ENCODE data around the gene CNGA1. TPM values are rescaled to one million over a fixed set of nuclear protein-coding genes. Genes with fewer than 3 reads are reported as not detected.
A peak's percentile ranks its signal among the peaks of the same experiment; 100 is the strongest.

The CNGA1 gene
- total RNA-seq, 4 donors from 2014 or later: 1.1 to 3.1 (median 2.5) TPM

DNA sequence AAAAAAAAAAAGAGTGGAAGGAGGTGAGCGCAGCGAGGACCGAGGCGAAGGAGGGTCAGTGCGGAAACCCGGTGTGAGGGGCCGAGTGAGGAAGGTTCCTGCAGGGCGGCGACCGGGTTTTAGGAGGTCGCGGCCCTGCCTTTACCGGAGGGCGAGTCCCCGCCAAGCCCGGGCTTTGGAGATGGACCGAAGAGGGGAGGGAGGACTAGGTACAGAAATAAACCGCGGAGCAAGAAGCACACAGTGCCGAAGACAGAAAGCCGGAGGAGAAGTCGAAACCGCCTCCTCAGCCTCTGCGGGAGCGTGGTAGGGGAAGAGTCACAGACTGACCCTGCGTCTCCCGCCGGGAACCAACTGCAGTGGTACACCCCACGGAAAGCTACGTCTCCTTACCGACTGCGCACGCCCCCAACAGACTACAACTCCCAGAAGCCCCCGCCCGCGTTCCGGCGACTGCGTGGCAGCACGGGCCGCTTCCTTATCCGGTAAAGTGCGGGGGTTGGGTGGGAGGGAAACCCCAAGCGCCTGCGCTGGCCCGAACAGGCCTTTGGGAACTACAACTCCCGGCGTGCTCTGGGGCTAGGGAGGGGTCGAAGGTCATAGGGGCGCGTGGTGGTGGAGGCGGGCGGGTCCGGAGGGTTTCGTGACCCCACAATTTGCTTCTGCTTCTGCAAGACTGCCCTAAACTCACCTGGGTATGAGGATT lies 102.1 kb downstream of the CNGA1 start, which contains the start of gene NFXL1:
Gene NFXL1, minus strand, starts transcription at position 364 of the 706 bp plus-strand sequence. CDS start 380 bp downstream, outside the sequence.
- peak within 1 kb of the TSS; percentile 59 to 95 (median 86) for H3K4me3 ChIP-seq
- intact Hi-C loops (cut with DNase I): no loop called here
- H3K36me3 ChIP-seq: peaks cover 0 to 21% (median 0%) of the 10 kb centered on the region in 3 donors
- 1% methylated on average over 30 to 41 of the region's 55 CpGs for WGBS, 2 donors
- peaks cover 0 to 26% (median 10%) of the 10 kb centered on the region in 3 donors for H3K4me1 ChIP-seq
- TF ChIP-seq POLR2A (IDR thresholded peaks at IDR 0.05): peak in 2 of 4 donors; percentile 82 to 85
- no peak for TF ChIP-seq CTCF (IDR thresholded peaks at IDR 0.05)
- DNase-seq: peak; percentile 96
- H3K27ac ChIP-seq: peak within 1 kb of the TSS; percentile 78 to 90 (median 84)
- H3K27me3 ChIP-seq: no peaks in the 10 kb centered on the region
- H3K9me3 ChIP-seq: peaks cover 0 to 5% (median 0%) of the 10 kb centered on the region in 3 donors

GRCh38 chr4:47913861-47914219 lies 102.6 kb downstream of the CNGA1 start:
- WGBS, 2 donors: 0% methylated on average over 11 to 16 of the region's 29 CpGs
- H3K27ac ChIP-seq: peak overlapping the region; percentile 78 to 90 (median 84)
- peaks cover 0 to 5% (median 0%) of the 10 kb centered on the region in 3 donors for H3K9me3 ChIP-seq
- peak overlapping the region; percentile 59 to 95 (median 86) for H3K4me3 ChIP-seq
- intact Hi-C loops (cut with DNase I): no loop called here
- no peaks in the 10 kb centered on the region for H3K27me3 ChIP-seq
- no peak for TF ChIP-seq CTCF (IDR thresholded peaks at IDR 0.05)
- no peak for TF ChIP-seq POLR2A (IDR thresholded peaks at IDR 0.05)
- peaks cover 0 to 25% (median 0%) of the 10 kb centered on the region in 3 donors for H3K36me3 ChIP-seq
- peaks cover 0 to 26% (median 10%) of the 10 kb centered on the region in 3 donors for H3K4me1 ChIP-seq
- DNase-seq: no peak

GRCh38 chr4:47913330-47913729 lies 103.2 kb downstream of the CNGA1 start:
- intact Hi-C loops (cut with DNase I): no loop called here
- H3K27ac ChIP-seq: peak overlapping the region; percentile 78 to 90 (median 84)
- peaks cover 0 to 26% (median 10%) of the 10 kb centered on the region in 3 donors for H3K4me1 ChIP-seq
- H3K36me3 ChIP-seq: peaks cover 0 to 30% (median 0%) of the 10 kb centered on the region in 3 donors
- no peak for DNase-seq
- H3K27me3 ChIP-seq: no peaks in the 10 kb centered on the region
- peak overlapping the region; percentile 59 to 95 (median 86) for H3K4me3 ChIP-seq
- H3K9me3 ChIP-seq: peaks cover 0 to 3% (median 0%) of the 10 kb centered on the region in 3 donors
- no peak for TF ChIP-seq CTCF (IDR thresholded peaks at IDR 0.05)
- no peak for TF ChIP-seq POLR2A (IDR thresholded peaks at IDR 0.05)
- WGBS, 2 donors: 7% methylated on average over 4 of the region's 4 CpGs

DNA sequence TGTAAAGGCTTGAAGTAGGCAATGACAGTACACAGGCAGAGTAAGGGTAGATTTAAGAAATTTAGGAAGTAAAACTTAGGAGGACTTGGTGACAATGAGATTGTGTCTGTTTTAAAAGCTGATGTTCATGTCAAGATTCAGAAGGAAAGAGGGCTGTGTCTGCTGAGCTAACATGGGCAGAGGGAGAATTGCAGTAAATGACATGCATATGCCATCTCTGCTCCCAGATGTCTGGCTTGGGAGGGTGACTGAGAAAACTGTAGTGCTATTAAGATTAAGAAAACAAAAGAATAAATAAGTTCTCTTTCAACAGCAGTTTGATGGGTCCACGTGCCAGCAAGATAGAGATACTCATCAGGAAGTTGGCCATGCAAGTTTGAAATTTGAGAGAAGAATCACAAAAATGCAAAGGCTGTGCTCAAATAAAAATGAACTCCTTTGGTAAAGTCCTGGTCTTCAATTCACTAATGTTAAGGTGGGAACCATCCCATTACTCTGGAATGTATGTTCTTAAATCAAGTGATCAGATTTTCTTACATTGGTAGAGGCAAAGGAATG lies 109.3 kb downstream of the CNGA1 start:
- TF ChIP-seq CTCF (IDR thresholded peaks at IDR 0.05) (no peak), POLR2A (IDR thresholded peaks at IDR 0.05) (no peak)
- Histone ChIP-seq H3K36me3 (peaks cover 0 to 90% (median 6%) of the 10 kb centered on the region in 3 donors), H3K4me1 (peaks cover 0 to 3% (median 0%) of the 10 kb centered on the region in 3 donors), H3K4me3 (no peak overlapping the region), H3K27me3 (no peaks in the 10 kb centered on the region), H3K27ac (no peak overlapping the region), H3K9me3 (no peaks in the 10 kb centered on the region)
- WGBS, 2 donors: 0 to 82% methylated on average over 1 of the region's 1 CpG
- no peak for DNase-seq
- intact Hi-C loops (cut with DNase I): no loop called here

GRCh38 chr4:47899639-47900038 lies 116.8 kb downstream of the CNGA1 start:
- Histone ChIP-seq H3K9me3 (no peaks in the 10 kb centered on the region), H3K4me3 (no peak overlapping the region), H3K27me3 (no peaks in the 10 kb centered on the region), H3K36me3 (peaks cover 6 to 98% (median 19%) of the 10 kb centered on the region in 3 donors), H3K4me1 (no peaks in the 10 kb centered on the region), H3K27ac (no peak overlapping the region)
- intact Hi-C loops (cut with DNase I): no loop called here
- WGBS, 2 donors: 52 to 80% methylated on average over 1 of the region's 1 CpG
- DNase-seq: no peak
- TF ChIP-seq CTCF (IDR thresholded peaks at IDR 0.05) (no peak), POLR2A (IDR thresholded peaks at IDR 0.05) (no peak)

Measured in esophagus squamous epithelium (tissue), 5 donors.